Breast epithelium (tissue), 3 donors: ENCODE results near the gene MAST4.

ENCODE experiments used
- CTCF ChIP-seq, 3 donors: fragments of 450-650 bp; IDR thresholded peaks; one replicate each; pipeline ENCODE4 v1.5.1; 2016 to 2017; ENCODE audit warnings: antibody characterized with exemption in 3 of 3, mild to moderate bottlenecking in 3 of 3, moderate library complexity in 3 of 3
- POLR2A ChIP-seq: fragments of 450-650 bp; IDR thresholded peaks from one replicate; pipeline ENCODE4 v1.6.1; 2016; ENCODE audit warnings: antibody characterized with exemption, mild to moderate bottlenecking, moderate library complexity

- TF ChIP-seq CTCF (IDR thresholded peaks at IDR 0.05): no peak
- no peak for TF ChIP-seq POLR2A
Measured at GRCh38 chr5:67201897-67202549, 605.8 kb downstream of the MAST4 start.
